Stimulated activated CD8-positive, alpha-beta memory T cell treated with anti-CD3 and anti-CD28 coated beads, Interleukin-7, amount 100 ng/mL, for 24 hours (primary cell): ENCODE results near the gene NCR3LG1.

Source experiments
- DNase-seq: peaks from one replicate; pipeline ENCODE4 v3.0.0-alpha.2; 2020; ENCODE audit warnings: low read depth

Gene NCR3LG1

DNA sequence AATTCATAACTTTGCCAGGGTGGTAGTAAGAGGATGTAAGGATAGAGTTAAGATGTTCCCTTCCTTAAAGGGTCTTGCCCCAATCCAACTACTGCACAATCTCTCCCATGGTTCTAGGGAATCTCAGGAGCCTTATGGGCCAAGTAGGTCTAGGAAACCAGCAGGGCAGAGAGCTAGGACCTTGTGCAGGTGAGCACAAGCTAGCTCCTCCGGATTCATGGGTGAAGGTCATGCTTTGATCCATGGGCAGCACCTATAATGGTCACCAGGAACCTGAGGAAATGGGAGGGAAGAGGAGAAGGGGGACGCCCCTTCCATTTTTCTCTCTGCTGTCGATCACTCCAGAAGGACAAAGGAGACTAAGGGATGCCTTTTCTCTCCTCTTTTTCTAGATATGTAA lies 20.0 kb downstream of the NCR3LG1 start:
- no peak for DNase-seq

DNA sequence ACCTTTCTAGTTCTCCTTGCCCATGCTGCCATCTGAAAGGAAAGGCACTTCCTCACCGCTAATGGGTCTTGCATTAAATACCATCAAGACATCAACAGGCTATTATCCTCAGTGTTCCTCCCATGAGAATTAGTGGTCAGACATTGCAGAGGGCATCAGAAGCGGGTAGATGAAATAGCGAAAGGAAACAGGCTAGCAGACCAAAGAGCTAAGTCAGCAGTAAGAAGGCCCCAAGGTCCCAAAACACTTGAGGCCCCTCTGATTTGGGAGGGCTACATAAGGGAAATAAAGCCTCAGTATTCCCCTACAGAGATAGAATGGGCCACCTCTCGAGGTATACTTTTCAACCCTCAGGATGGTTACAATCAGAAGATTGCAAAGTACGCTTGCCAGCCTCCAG lies 23.9 kb downstream of the NCR3LG1 start:
- no peak for DNase-seq

DNA sequence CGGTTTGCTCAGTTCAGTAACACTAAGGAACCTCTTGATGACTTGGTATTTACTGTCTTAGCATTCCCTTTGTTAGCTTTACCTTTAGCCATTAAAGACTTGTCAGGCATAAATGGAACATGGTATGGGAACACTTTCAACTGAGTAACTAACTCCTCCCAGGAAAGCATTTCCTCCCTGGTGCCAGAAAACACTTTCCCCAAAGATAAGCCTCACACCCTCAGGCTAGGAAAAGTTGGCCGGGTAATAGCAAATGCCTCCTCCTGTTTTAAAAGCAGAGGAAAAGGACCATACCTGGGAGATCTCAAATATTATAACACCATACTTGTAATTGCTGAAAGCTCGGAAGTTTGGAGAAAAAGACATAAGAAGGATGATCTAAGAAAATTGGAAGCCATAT lies 24.9 kb downstream of the NCR3LG1 start:
- no peak for DNase-seq

DNA sequence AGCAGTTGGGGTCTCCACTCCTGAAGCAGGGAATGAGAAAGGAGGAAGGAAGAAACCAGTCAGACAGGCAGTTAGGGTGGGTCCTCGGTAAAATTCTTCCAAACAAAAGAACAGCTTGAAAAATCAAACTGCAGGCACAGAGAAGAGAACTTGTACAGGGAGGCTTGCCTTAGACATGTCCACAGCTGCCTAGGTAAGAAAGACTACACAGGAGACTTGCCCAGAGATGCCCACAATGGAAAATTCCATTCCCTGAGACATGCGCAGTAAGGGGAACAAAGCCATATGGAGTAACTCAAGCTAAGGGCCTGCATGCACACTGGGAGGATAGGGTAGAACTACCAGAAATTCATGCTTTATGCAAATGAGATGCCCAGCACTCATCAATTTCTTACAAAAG lies 27.1 kb downstream of the NCR3LG1 start:
- DNase-seq = no peak

DNA sequence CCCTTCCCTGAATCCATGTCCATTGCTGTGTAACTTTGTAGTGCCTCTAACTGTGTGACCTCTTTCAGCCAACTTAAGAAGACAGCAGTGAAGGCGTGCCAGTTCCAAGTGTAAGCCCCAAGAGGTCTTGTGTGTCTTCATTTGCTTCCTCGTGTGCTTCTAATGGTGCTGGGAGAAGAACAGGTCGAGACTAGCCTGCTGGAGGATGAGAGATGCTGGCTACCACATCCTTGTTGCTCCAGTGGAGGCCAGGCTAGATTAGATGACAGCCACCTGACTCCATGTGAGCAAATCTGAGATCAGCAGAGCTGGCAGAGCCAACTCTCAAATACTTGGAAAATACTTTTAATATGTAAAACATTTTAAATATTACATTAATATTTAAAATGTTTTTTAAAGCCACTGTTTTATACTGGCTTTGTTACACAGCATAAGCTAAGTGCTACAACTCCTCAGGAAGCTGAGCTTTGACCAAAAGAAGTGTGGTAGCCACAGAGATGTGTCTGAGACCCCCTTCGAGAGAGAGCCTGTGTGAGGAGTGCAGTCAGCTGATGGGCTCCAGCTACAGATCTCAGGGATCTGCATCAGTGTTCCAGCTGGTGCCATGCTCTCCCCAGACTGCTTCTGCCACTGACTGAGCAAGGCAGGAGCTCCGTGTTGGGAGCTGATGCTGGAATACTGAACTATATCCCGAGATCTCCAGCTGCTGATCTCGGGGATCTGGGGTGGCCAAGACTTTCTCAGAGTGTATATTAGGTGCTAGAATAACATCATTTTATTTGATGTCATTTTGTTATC lies 28.0 kb downstream of the NCR3LG1 start:
- DNase-seq = no peak

DNA sequence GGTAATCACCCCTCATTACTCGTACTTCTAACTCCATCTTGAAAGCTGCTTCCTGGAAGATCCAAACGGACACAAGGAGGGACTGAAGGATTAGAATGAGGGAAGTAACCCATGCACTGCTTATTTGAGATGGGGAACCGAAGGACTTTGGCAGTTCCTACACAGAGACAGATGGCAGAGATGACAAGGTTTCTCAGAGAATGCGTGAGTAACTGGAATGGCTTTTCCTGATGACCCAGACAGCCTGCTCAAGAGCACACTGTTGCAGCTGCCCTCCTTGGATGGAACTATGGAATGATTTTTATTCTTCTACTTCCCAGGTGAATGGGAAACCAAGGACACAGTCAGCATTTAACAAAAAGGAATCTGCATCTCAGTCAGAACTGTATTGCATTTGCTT lies 29.6 kb downstream of the NCR3LG1 start:
- DNase-seq = no peak

DNA sequence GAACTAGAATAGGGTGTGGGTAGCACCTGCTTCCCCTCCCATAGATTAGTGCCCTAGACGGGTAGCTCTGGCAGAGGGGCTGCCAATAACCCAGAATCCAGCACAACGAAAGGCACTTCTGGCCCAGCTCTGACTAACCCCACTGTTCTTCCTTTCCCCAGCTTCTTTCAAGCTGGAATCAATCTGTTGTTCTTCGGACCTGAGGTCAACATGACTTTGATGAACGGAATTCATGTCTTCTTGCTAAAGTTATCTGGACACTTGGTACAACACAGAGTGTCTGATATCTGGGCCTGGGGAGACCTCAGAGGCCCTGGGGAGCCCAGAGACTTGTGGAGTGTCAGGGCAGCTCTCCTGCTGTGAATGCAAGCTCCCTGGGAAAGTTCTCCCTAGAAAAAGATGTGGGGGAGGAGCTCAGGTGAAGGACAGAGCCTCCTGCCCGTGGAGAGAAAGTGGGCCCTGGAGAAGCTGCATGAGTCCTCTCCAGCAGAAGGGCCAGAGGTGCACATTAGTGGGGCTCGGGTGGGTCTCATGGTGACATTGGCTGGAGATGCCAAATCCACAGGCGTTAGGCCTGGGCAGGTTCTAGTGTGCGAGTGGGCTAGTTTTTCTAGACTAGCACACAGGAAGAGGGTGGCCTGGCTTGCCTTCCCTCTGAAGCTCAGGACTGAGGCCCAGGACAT lies 30.6 kb downstream of the NCR3LG1 start:
- no peak for DNase-seq

DNA sequence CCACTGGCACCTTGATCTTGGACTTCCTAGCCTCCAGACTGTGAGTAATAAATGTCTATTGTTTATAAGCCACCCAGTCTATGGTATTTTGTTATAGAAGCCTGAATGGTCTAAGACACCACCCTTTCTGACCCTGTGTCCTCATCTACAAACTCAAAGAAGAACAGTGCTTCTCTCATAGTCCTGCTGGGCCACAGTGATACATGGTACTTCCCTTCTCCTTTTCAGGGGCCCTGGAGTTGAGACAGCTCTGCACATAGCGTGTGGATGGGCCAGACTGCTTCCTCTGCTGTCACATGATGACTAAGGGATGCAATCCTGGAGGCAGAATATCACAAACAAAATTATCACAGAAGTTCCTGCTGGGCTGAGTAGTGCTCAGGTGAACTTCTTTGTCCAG lies 31.9 kb downstream of the NCR3LG1 start:
- DNase-seq = no peak

DNA sequence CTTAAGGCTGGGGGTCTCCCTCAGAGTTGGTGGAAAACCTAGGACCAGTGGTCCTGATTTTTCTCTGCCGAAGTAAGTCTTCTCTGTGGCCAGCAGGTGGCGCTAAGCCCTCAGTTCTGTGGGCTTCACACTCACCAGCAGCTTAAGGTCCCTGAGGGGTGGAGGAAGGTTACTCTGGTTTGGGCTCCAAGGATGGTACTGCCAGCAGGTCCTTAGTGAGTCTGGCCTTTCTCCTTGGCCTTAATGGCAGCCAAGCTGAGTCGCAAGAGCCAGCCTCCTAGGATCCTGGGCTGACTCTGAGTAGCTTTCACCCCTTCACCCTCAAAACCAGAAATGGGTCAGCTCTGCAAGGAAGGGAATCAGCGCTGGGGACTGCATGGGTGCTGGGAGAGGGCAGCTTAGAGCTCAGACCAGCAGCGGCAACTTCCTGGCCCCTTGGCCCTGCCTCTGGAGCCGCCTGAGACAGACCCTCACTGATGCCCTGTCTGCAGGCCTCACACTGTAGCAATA lies 32.5 kb downstream of the NCR3LG1 start:
- DNase-seq = peak; percentile 62

DNA sequence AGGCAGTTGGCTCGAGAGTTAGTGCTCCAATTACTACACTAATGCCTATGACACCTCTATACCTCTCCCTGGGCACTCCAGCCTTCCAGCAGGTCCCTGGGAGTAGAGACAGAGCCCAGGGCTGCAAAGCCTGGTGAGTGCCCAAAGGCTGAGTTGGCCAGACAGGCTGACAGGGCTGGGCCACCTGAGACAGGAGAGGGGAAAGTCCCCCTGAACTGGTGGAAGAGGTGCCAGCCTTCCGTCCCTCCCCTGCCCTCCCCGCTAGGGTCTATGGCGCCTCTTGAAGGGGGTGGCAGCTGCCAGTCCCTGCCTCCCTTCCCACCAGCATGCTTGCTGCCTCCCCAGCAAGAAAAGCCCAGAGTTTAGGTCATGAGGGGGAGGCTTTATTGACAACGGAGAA lies 33.9 kb downstream of the NCR3LG1 start:
- DNase-seq = no peak

DNA sequence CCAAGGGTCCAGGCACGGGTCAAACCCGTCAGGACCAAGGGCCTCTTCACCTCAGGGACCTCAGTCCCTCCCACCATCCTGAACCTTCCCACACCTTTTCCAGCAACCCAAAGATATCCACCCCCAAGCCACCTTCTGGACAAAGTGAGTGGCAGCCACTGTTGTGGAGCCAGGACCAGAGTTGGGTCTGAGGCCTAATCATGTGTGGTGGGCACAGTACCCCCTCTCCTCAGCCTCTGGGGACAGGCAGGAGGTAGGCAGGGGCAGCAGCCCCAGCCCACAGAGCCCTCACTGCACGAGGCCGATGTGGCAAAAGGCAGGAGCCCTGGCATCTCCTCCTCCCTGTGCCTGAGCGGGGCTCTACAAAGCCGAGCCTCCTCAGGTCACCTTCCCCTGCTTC lies 34.3 kb downstream of the NCR3LG1 start:
- no peak for DNase-seq

DNA sequence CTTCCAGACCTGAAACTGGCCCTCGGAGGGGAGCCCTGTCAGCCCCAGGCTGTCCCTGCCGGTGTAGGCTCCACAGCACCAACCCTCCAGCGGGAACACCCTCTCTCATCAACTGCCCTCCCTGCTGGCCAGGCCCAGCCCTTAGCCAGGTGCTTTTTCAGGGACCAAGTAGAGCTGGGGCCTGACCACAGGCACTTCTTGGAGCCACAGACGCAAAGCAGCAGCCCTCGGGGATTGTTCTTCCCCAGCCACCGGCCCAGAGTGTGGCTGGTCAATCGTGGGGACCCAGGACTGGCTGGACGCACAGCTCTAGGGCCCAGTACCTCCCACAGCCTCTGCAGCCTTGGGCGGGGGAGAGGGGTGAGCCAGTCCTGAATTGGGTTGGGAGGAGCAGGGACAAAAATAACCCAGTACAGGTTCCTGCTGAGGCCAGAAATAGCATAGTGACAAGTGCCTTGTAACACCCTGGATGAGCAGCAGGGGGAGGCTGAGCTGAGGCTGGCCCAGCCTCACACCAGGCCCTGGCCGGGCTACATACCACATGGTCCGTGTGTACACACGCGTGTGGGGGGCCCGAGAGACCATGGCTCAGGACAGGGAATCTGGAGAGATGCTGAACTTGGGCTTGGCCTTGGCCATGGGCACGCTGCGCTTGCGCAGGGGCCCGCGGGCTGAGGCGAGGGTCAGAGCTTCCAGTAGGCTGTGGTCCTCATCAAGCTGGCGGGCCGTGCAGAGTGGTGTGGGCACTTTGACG lies 34.9 kb downstream of the NCR3LG1 start:
- DNase-seq = no peak

DNA sequence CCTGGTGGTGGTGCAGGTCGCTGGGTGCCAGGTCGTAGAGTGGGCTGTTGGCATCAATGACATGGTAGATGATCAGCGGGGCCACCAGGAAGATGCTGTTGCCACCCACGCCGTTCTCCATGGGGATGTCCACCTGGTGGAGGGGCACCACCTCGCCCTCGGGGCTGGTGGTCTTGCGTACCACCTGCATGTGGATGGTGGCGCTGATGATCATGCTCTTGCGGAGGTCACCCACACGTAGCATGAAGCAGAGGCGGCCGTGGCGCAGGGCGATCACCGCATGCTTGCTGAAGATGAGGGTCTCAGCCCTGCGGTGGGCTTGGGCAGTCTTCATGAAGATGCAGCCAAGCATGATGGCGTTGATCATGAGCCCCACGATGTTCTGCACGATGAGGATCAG lies 35.7 kb downstream of the NCR3LG1 start:
- DNase-seq = no peak

DNA sequence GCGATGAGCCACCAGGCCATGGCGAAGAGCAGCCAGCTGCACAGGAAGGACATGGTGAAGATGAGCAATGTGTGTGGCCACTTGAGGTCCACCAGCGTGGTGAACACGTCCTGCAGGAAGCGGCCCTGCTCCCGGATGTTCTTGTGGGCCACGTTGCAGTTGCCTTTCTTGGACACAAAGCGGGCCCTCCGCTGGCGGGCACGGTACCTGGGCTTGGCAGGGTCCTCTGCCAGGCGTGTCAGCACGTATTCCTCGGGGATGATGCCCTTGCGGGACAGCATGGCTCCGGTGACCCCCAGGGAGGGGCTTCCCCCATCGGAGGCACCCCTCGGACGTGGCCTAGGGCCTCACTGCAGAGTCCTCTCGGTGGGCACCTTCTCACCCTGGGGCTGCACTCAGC lies 36.2 kb downstream of the NCR3LG1 start:
- no peak for DNase-seq

DNA sequence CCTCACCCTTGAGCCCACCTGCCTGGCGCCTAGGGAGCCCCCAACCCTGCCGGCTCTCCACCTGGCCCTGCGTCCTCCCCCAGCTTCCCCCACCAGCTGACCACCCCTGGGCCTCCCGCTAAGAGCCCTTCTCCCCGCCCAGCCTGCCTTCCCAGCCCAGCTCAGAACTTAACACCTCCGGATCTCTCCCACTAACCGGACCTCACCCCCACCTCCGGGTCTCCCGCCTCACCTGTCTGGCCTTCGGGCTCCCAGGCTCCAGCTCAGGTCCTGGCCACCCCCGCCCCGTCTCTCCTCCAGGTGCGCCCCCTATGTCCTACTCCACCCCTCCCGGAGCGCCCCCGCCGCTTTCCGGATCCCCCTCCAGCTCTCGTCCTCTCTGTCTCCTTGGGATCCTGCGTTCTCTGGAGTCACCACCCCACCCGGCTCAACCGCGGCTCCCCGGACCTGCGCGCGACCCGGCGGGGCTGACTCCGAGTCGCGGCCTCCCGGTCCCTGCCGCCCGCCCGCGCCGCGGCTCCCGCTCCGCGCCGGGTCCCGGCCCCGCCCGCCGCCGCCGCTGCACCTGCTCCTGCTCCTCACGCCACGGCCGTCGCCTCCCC lies 37.1 kb downstream of the NCR3LG1 start, which contains the start of gene KCNJ11:
TSS of gene KCNJ11 (minus strand) at position 51 of the 602 bp plus-strand sequence. CDS start 568 bp downstream, outside the sequence.
- no peak for DNase-seq

DNA sequence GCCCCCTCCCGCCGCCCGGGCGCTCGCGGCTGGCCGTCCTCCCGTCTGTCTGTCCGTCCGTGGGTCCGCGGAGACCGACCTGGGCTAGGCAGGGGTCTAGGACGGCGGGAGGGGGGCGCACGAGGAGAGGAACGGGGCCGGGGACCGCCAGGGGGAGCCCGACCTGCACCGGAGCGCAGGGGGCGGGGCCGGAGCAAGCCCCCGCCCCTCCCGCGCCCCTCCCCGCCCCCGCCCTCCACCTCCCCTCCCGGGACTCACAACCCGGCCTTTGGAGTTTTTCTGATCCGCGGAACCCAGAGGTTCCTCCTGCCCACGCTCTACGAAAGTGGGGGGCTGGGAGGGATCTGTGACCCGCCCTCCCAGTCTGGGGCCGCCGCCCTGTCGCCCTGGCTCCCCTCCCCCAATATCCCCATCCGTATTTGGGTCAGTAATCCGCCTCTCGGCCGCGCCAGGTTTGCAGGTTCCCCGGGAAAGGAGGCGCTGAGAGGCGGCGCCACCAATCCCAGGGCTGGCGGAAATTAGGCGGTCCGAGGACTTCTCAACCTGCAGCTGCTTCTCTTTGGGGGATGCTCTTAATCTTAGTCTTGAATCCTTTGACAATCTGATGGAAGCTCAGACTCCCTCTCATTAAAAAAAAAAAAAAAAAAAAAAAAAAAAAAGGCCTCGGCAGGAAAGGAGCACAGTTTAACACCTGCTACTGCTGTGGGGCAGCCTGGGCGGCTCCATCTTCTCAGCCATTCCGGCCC lies 37.8 kb downstream of the NCR3LG1 start:
- peak; percentile 61 for DNase-seq

DNA sequence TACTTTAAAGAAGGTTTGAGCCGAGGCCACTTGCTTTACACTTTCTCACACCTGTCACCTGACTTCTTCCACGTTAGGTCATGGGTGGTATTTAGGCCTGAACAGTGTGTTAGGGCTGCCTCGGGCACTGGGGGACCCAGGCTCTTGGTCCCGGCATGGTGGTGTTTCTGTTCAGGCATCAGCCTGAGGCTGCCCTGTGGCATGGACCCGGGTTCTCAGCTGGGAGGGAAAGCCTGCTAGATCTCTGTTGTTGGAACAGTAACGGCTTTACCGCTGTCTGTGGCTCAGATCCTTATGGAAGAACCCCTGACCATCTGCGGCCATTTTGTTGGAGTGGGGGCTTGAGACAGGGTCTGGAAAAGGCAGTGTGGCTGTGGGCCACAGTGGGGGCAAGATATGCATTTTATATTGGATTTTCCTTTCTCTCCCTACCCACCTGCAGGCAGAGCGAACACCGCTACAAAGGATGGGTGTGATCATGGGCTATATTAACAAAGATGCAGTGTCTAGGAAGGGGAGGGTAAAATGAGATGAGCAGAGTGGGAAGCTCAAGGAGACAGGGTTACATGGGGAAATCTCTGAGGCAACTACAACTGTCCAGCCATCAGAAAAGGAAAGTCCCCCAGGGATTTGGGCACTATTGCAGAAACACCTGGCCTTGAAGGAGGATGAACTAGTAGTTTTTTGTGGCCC lies 38.5 kb downstream of the NCR3LG1 start:
- no peak for DNase-seq

DNA sequence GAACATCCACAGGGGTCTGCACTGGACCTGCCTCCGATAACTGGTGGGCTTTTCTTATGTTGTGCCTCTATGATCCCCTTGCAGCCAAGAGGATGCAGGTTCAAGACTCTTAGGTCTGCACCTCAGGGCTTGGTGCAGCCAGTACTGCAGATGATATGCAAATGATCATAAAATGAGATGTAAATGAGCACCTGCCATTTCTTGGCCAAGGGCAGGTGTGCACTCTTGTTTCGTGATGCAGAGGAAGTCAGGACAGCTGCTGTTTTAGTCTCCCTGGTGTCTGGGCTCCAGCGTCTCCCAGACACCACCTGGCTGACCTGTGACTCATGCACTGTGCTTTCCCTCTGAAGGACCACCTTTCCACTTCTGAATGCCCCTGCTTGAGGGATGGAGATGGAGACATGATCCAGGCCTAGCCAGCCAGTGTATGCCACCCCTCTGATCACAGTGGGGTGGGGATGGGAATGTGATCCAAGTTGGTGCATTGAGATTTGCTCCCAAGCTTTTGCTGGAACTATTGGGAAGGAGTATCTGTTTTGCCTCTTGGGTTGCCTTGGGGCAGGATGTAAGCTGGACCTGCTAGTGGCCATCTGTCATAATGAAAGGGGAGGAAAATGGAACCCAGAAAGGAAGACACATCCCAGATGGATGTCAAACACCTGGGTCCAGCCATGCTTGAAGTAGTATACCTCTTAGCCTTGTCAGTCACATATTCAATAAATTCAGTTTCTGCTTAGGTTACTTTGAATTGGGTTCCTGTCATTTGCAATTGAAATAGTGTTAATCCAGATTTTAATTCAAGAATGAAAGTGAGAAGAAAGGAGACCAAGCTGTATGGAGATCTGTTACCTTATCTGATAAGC lies 40.1 kb downstream of the NCR3LG1 start:
- no peak for DNase-seq

DNA sequence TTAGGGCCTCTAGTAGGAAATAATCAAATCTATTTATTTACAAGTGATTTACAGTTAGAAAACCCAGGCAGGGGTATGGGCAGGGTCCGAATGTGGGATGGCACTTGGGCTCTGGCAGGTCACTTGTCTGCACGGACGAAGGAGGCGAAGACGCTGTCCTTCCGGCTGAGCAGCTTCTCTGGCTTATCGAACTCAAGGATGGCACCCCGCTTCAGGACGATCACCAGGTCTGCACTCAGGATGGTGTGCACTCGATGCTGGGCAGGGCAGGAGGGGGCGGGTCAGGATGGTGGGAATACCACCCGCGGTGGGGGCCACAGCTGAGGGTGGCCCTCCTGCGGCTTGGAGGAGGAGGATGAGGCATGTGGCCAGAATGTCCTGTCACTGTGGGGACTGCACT lies 41.3 kb downstream of the NCR3LG1 start:
- DNase-seq = no peak

DNA sequence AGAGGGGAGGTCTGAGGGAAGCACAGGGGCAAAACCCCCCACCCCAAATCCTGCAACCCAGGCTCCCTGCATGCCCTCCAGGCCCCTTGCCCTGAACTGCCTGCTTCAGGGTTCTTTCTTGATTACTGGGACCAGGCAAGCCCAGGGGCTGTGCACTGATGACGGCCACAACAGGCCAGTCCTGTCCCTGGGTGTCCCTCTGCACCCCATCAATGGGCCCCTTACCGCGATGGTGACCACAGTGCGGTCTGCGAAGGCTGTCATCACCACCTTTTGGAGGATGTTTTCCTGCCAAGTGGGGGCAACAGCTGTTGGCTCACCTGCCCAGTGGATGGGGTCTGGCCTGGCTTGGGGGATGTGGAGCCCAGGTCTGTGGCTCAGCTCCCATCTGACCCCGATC lies 41.9 kb downstream of the NCR3LG1 start:
- no peak for DNase-seq
